Lower leg skin (tissue), 4 donors: ENCODE results near the gene MYO3A. TPM values are rescaled to one million over a fixed set of nuclear protein-coding genes. Genes with fewer than 3 reads are reported as not detected.

ENCODE experiments used
- DNase-seq, 2 donors: peaks; one replicate each; pipeline ENCODE4 v3.0.0-alpha.2; 2019; ENCODE audit warnings: low spot score in 2 of 2
- H3K4me3 ChIP-seq: fragments of 200-600 bp; sonication (generic); 2 replicates; pipeline ENCODE4 v1.5.1; 2017; ENCODE audit warnings: mild to moderate bottlenecking, low read depth; ENCODE audit not compliant: poor library complexity, severe bottlenecking
- CTCF ChIP-seq, 3 donors: fragments of 450-650 bp; IDR thresholded peaks; one replicate each; pipeline ENCODE4 v1.5.1; 2016; ENCODE audit warnings: antibody characterized with exemption in 3 of 3, mild to moderate bottlenecking in 3 of 3, moderate library complexity in 2 of 3
- POLR2A ChIP-seq, 2 donors: fragments of 450-650 bp; IDR thresholded peaks; one replicate each; pipeline ENCODE4 v1.6.1; 2016 to 2017; ENCODE audit warnings: antibody characterized with exemption in 2 of 2, mild to moderate bottlenecking in 1 of 2, moderate library complexity in 1 of 2
- WGBS, 2 donors: methylation state at CpG; one replicate each; pipeline ENCODE4 v1.1.5; 2018; 5-methylcytosine and 5-hydroxymethylcytosine counted together
- intact Hi-C: fragments of 100-400 bp; cut with DNase I; formaldehyde crosslinking; loops from one replicate; pipeline ENCODE4 v1.15.0; 2023; ENCODE audit warnings: low total_unique reads
- total RNA-seq, 4 donors: library from RNA; depleted of rRNA; stranded (reverse); fragments of >200 nt; gene quantifications; one replicate each; pipeline ENCODE4 v1.1.0, GENCODE V29; 2016

Gene MYO3A
- total RNA-seq: 1 to 10 TPM; 2.0 to 7.6 (median 3.1) TPM

- WGBS, 2 donors: 7 to 8% methylated on average over 50 to 72 of the region's 73 CpGs
- peak within 1 kb of the TSS; percentile 16 for H3K4me3 ChIP-seq
- TF ChIP-seq CTCF (IDR thresholded peaks at IDR 0.05) (no peak), POLR2A (IDR thresholded peaks at IDR 0.05) (no peak)
- intact Hi-C loops: no loop called here
- DNase-seq: no peak
Measured at GRCh38 chr10:25933653-25934608, at the start of gene MYO3A. TSS of gene MYO3A (plus strand) at chr10:25934229. CDS start at chr10:25952111, 17,882 bp downstream.

DNA sequence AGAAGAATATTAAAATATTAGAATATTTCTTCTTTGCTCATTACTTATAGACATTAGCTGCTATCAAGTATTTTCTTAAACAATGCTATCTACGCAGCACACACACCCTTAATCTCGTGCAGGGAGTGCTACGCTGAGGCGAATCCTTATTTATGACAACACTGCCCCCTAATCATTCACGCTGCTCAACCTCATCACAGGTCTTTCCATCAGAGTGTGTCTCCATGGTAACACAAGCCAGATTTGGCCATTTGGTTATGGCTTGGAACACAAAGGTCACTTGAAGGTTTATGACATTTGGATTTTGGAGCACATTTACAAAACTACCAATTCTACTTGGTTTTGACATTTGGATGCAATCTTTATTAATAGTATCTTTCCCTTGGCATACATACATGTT, 45.4 kb upstream of the MYO3A start:
- DNase-seq: no peak
- WGBS, 2 donors: 75 to 77% methylated on average over 5 of the region's 5 CpGs
- intact Hi-C loops: no loop called here

GRCh38 chr10:25890995-25891394, 43.0 kb upstream of the MYO3A start:
- TF ChIP-seq POLR2A (IDR thresholded peaks at IDR 0.05) (no peak), CTCF (IDR thresholded peaks at IDR 0.05) (no peak)
- no peak overlapping the region for H3K4me3 ChIP-seq
- intact Hi-C loops: no loop called here
- DNase-seq: no peak
- WGBS, 2 donors: 92% methylated on average over 2 of the region's 2 CpGs

More for the DNA sequence above, 45.4 kb upstream of the MYO3A start:
- no peak overlapping the region for H3K4me3 ChIP-seq
- TF ChIP-seq POLR2A (IDR thresholded peaks at IDR 0.05): no peak
- no peak for TF ChIP-seq CTCF (IDR thresholded peaks at IDR 0.05)

DNA sequence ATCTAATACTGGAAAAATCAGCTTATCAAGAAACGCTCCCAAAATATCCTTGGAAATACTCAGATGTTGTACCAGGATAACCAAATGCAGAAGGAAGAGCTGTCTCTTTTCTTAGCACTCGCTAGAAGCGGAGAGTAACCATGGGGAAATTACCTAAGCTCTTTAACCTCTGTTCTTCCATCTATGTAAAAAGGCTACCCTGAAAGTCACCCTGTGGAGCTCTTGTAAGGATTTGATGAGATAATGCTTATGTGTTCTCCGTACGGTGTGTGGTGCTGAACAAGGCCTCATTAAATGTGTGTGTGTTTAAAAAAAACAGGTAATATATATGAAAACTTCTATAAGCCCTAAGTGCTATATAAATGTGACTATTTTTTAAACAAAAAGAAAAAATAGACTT, 38.2 kb upstream of the MYO3A start:
- no peak overlapping the region for H3K4me3 ChIP-seq
- WGBS, 2 donors: 76 to 87% methylated on average over 5 of the region's 5 CpGs
- intact Hi-C loops: no loop called here
- TF ChIP-seq POLR2A (IDR thresholded peaks at IDR 0.05) (no peak), CTCF (IDR thresholded peaks at IDR 0.05) (no peak)
- DNase-seq: no peak

GRCh38 chr10:25896421-25896820, 37.6 kb upstream of the MYO3A start:
- intact Hi-C loops: no loop called here
- WGBS, 2 donors: 39 to 70% methylated on average over 3 of the region's 3 CpGs
- TF ChIP-seq POLR2A (IDR thresholded peaks at IDR 0.05) (no peak), CTCF (IDR thresholded peaks at IDR 0.05) (no peak)
- H3K4me3 ChIP-seq: no peak overlapping the region
- no peak for DNase-seq
